T-helper 1 cell treated with Interleukin-12 subunit alpha and Interleukin-12 subunit beta and Interleukin-4 antibody, amounts not matched to agents 30 μg/mL and 1 μg/mL, for 36 hours (primary cell): ENCODE results near the gene PSORS1C1.
A peak's percentile ranks its signal among the peaks of the same experiment; 100 is the strongest.
"Not testable (repeated sequence)": the region's sequence is repeated elsewhere in the genome, so short reads cannot be mapped to it uniquely, and the experiment has no call there.

ENCODE experiments used
- H3K27ac Mint-ChIP-seq: one replicate; pipeline ENCODE4 v1.8.0; 2021; ENCODE audit warnings: mild to moderate bottlenecking, mixed read lengths
- H3K27me3 Mint-ChIP-seq: one replicate; pipeline ENCODE4 v1.8.0; 2021; ENCODE audit warnings: low read depth, mixed read lengths
- H3K36me3 Mint-ChIP-seq: one replicate; pipeline ENCODE4 v1.8.0; 2021; ENCODE audit warnings: low read depth, mixed read lengths
- H3K4me1 Mint-ChIP-seq: one replicate; pipeline ENCODE4 v1.8.0; 2021; ENCODE audit warnings: low read depth, mixed read lengths
- H3K4me3 Mint-ChIP-seq: one replicate; pipeline ENCODE4 v1.8.0; 2021; ENCODE audit warnings: mild to moderate bottlenecking, moderate library complexity, mixed read lengths
- H3K9me3 Mint-ChIP-seq: one replicate; pipeline ENCODE4 v1.8.0; 2021; ENCODE audit warnings: mixed read lengths

PSORS1C1 gene

GRCh38 chr6:31180500-31180899 is 65.9 kb downstream of the PSORS1C1 start:
- Mint-ChIP-seq H3K9me3 (no peaks in the 10 kb centered on the region), H3K27ac (peak overlapping the region; percentile 23), H3K4me1 (peaks cover 7% of the 10 kb centered on the region), H3K4me3 (peak overlapping the region; percentile 57), H3K36me3 (no peaks in the 10 kb centered on the region), H3K27me3 (no peaks in the 10 kb centered on the region)

- H3K27me3 Mint-ChIP-seq, H3K9me3 Mint-ChIP-seq, H3K4me3 Mint-ChIP-seq, H3K36me3 Mint-ChIP-seq, H3K27ac Mint-ChIP-seq: not testable (repeated sequence)
- H3K4me1 Mint-ChIP-seq = peaks cover 13% of the 10 kb centered on the region
Observed at GRCh38 chr6:31183287-31183686, 68.7 kb downstream of the PSORS1C1 start.

GRCh38 chr6:31183859-31184258 is 69.3 kb downstream of the PSORS1C1 start:
- H3K27me3 Mint-ChIP-seq, H3K27ac Mint-ChIP-seq, H3K36me3 Mint-ChIP-seq, H3K9me3 Mint-ChIP-seq, H3K4me1 Mint-ChIP-seq, H3K4me3 Mint-ChIP-seq: not testable (repeated sequence)

GRCh38 chr6:31185695-31186051 is 71.1 kb downstream of the PSORS1C1 start:
- H3K9me3 Mint-ChIP-seq, H3K36me3 Mint-ChIP-seq, H3K4me3 Mint-ChIP-seq, H3K27ac Mint-ChIP-seq, H3K27me3 Mint-ChIP-seq, H3K4me1 Mint-ChIP-seq: not testable (repeated sequence)

- Mint-ChIP-seq H3K4me1 (peaks cover 8% of the 10 kb centered on the region), H3K36me3 (no peaks in the 10 kb centered on the region), H3K27me3 (no peaks in the 10 kb centered on the region), H3K27ac (no peak overlapping the region), H3K9me3 (no peaks in the 10 kb centered on the region), H3K4me3 (no peak overlapping the region)
Observed at GRCh38 chr6:31186052-31186734, 71.6 kb downstream of the PSORS1C1 start.

- no peaks in the 10 kb centered on the region for H3K36me3 Mint-ChIP-seq
- H3K4me1 Mint-ChIP-seq = peaks cover 8% of the 10 kb centered on the region
- no peaks in the 10 kb centered on the region for H3K27me3 Mint-ChIP-seq
- H3K4me3 Mint-ChIP-seq = no peak overlapping the region
- H3K9me3 Mint-ChIP-seq = no peaks in the 10 kb centered on the region
- H3K27ac Mint-ChIP-seq = no peak overlapping the region
Observed at GRCh38 chr6:31187780-31188194, 73.2 kb downstream of the PSORS1C1 start.

GRCh38 chr6:31189223-31189622 is 74.6 kb downstream of the PSORS1C1 start:
- H3K27ac Mint-ChIP-seq = not testable (repeated sequence)

More at GRCh38 chr6:31189223-31189622, 74.6 kb downstream of the PSORS1C1 start:
- not testable (repeated sequence) for H3K27me3 Mint-ChIP-seq, H3K36me3 Mint-ChIP-seq, H3K4me3 Mint-ChIP-seq, H3K4me1 Mint-ChIP-seq, H3K9me3 Mint-ChIP-seq
